ENCODE data around the gene MACROD2.

DNA sequence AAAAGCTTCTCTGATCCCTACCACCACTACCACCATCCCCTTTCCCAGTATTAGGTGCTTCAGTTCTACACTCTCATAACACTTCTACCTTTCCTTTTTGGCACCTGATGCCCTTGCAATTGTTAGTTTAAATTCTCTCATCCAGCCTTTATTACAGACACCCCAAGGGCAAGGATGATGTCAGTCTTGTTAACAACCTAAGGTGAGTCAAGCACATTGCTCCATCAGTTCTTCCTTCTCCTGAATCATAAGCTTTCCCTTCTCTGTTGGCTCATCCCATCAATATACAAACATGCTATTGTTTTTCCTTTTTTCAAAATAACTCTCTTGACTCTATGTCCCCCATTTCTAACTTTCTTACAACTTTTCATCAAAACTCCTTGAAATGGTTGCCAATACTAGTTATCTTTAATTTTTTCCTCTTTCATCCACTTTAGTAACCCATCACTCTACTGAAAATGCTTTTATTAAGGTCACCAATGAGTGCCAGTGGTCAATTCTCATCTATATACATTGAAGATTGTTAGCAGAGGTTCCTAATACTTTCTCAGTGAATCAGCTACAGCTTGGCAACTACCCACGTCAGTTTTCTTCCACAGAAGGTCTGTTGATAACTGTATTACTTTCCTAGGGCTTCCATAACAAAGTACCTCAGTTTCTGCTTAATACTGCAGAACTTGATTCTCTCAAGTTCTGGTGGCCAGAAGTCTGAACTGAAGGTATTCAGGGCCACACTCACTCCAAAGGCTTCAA, 439.2 kb downstream of the MACROD2 start:
- TF ChIP-seq, protein P1, sequence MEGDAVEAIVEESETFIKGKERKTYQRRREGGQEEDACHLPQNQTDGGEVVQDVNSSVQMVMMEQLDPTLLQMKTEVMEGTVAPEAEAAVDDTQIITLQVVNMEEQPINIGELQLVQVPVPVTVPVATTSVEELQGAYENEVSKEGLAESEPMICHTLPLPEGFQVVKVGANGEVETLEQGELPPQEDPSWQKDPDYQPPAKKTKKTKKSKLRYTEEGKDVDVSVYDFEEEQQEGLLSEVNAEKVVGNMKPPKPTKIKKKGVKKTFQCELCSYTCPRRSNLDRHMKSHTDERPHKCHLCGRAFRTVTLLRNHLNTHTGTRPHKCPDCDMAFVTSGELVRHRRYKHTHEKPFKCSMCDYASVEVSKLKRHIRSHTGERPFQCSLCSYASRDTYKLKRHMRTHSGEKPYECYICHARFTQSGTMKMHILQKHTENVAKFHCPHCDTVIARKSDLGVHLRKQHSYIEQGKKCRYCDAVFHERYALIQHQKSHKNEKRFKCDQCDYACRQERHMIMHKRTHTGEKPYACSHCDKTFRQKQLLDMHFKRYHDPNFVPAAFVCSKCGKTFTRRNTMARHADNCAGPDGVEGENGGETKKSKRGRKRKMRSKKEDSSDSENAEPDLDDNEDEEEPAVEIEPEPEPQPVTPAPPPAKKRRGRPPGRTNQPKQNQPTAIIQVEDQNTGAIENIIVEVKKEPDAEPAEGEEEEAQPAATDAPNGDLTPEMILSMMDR (IDR thresholded peaks at IDR 0.05): no peak
- TF ChIP-seq POLR2A (IDR thresholded peaks at IDR 0.05): no peak
